Measurements from ENCODE around the gene GMDS. TPM values are rescaled to one million over a fixed set of nuclear protein-coding genes. Genes with fewer than 3 reads are reported as not detected.

GMDS gene
- total RNA-seq, 4 donors from 2014 or later, result 3.4 to 7.2 (median 4.6) TPM

- TF ChIP-seq, protein P1, sequence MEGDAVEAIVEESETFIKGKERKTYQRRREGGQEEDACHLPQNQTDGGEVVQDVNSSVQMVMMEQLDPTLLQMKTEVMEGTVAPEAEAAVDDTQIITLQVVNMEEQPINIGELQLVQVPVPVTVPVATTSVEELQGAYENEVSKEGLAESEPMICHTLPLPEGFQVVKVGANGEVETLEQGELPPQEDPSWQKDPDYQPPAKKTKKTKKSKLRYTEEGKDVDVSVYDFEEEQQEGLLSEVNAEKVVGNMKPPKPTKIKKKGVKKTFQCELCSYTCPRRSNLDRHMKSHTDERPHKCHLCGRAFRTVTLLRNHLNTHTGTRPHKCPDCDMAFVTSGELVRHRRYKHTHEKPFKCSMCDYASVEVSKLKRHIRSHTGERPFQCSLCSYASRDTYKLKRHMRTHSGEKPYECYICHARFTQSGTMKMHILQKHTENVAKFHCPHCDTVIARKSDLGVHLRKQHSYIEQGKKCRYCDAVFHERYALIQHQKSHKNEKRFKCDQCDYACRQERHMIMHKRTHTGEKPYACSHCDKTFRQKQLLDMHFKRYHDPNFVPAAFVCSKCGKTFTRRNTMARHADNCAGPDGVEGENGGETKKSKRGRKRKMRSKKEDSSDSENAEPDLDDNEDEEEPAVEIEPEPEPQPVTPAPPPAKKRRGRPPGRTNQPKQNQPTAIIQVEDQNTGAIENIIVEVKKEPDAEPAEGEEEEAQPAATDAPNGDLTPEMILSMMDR (IDR thresholded peaks at IDR 0.05 in 4 of 5, conservative IDR thresholded peaks at IDR 0.05 in 1 of 5), result no peak
- TF ChIP-seq POLR2A (IDR thresholded peaks at IDR 0.05), result no peak
- H3K9me3 ChIP-seq, result no peaks in the 10 kb centered on the region
- intact Hi-C loops (cut with DNase I; ENCODE audit: low total_unique reads) (no loop called here), in situ Hi-C loops (cut with MboI; ENCODE audit: low sequenced_read_pairs in 4 of 4) (loop anchor here (10.0 to 25.0 kb wide), 3 partner anchors 505 to 755 kb away; no protein-coding TSS in a partner anchor)
- H3K36me3 ChIP-seq, result no peaks in the 10 kb centered on the region
- no peak overlapping the region for H3K4me3 ChIP-seq
- H3K4me1 ChIP-seq, result peaks cover 6 to 15% of the 10 kb centered on the region in 2 donors
- H3K27me3 ChIP-seq, result peaks cover 31 to 38% (median 34%) of the 10 kb centered on the region in 3 donors
- DNase-seq, result no peak
- no peak overlapping the region for H3K27ac ChIP-seq
- no peak for ATAC-seq
These were observed 645.2 kb downstream of the GMDS start for GRCh38 chr6:1600063-1600763.

DNA sequence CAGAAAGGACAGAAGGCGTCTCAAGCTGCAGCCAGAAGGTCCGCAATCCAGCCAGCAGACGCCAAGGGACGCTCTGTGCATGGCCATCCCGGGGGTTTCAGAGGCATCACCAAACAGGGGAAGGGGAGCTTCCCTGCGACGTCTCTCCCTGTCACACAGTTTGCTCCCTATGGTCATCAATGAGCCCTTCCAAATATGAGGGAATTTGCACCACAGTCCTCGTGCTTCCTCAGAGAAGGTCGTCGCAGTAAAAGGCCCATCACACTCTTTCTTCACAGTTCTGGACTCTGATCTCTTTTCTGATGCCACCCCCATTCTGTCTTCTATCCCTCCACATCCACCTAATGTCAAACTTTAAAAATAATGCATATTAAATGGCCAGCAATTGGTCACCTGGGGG, 645.9 kb downstream of the GMDS start:
- Histone ChIP-seq H3K36me3 (no peaks in the 10 kb centered on the region), H3K9me3 (no peaks in the 10 kb centered on the region), H3K4me1 (peaks cover 6 to 8% of the 10 kb centered on the region in 2 donors), H3K4me3 (no peak overlapping the region), H3K27me3 (peaks cover 30 to 36% (median 32%) of the 10 kb centered on the region in 3 donors), H3K27ac (no peak overlapping the region)
- TF ChIP-seq, protein P1 (IDR thresholded peaks at IDR 0.05 in 4 of 5, conservative IDR thresholded peaks at IDR 0.05 in 1 of 5), result no peak
- no peak for TF ChIP-seq POLR2A (IDR thresholded peaks at IDR 0.05)
- ATAC-seq, result no peak
- intact Hi-C loops (cut with DNase I; ENCODE audit: low total_unique reads), result no loop called here
- in situ Hi-C loops (cut with MboI; ENCODE audit: low sequenced_read_pairs in 4 of 4), result loop anchor here (10.0 to 25.0 kb wide), 5 partner anchors 588 to 1138 kb away; no protein-coding TSS in a partner anchor
- no peak for DNase-seq

- Histone ChIP-seq H3K27me3 (peaks cover 28 to 36% (median 31%) of the 10 kb centered on the region in 3 donors), H3K4me3 (no peak overlapping the region), H3K4me1 (peaks cover 2 to 3% of the 10 kb centered on the region in 2 donors), H3K9me3 (no peaks in the 10 kb centered on the region), H3K36me3 (no peaks in the 10 kb centered on the region), H3K27ac (no peak overlapping the region)
- intact Hi-C loops (cut with DNase I; ENCODE audit: low total_unique reads), result no loop called here
- TF ChIP-seq POLR2A (IDR thresholded peaks at IDR 0.05), result no peak
- TF ChIP-seq, protein P1 (IDR thresholded peaks at IDR 0.05 in 4 of 5, conservative IDR thresholded peaks at IDR 0.05 in 1 of 5), result no peak
- DNase-seq (no peak), ATAC-seq (no peak)
- in situ Hi-C loops (cut with MboI; ENCODE audit: low sequenced_read_pairs in 4 of 4), result loop anchor here (10.0 to 25.0 kb wide), 5 partner anchors 588 to 1138 kb away; no protein-coding TSS in a partner anchor
These were observed 646.5 kb downstream of the GMDS start for GRCh38 chr6:1598886-1599285.

DNA sequence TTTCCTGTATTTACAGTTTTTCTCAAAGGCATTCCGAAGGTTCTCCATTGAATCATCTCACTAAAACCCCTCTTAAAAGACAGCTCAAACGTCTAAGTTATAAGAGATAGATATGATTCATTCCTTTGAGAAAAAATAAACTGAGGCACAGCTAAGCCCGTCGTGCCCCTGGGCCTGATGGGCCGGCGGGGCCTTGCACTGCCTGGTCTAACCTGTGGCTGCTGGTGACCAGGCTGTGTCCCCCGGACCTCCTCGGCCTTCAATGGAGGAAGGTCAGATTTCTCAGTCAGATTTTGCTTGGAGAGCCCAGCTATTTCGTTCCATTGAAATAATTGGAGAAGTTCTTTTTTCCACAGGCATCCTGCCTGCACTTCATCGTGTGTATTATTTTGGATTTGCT, 647.0 kb downstream of the GMDS start:
- H3K27me3 ChIP-seq, result peaks cover 24 to 36% (median 30%) of the 10 kb centered on the region in 3 donors
- TF ChIP-seq, protein P1 (IDR thresholded peaks at IDR 0.05 in 4 of 5, conservative IDR thresholded peaks at IDR 0.05 in 1 of 5), result no peak
- no peak for TF ChIP-seq POLR2A (IDR thresholded peaks at IDR 0.05)
- ATAC-seq, result no peak

More for the DNA sequence above, 647.0 kb downstream of the GMDS start:
- Histone ChIP-seq H3K4me1 (peaks cover 2 to 3% of the 10 kb centered on the region in 2 donors), H3K36me3 (no peaks in the 10 kb centered on the region), H3K4me3 (no peak overlapping the region), H3K27ac (no peak overlapping the region), H3K9me3 (no peaks in the 10 kb centered on the region)
- in situ Hi-C loops (cut with MboI; ENCODE audit: low sequenced_read_pairs in 4 of 4), result loop anchor here (10.0 to 25.0 kb wide), 5 partner anchors 589 to 1139 kb away; no protein-coding TSS in a partner anchor
- intact Hi-C loops (cut with DNase I; ENCODE audit: low total_unique reads), result no loop called here
- no peak for DNase-seq

Data from gastrocnemius medialis (tissue), 4 donors.